Endothelial cell of umbilical vein (primary cell): ENCODE data around the gene MBTPS1. TPM values are rescaled to one million over a fixed set of nuclear protein-coding genes. Genes with fewer than 3 reads are reported as not detected.
A peak's percentile ranks its signal among the peaks of the same experiment; 100 is the strongest.

ENCODE experiments used
- BruUV-seq: library from RNA; stranded (reverse); fragments of 400-500 nt; replicated peaks from 2 replicates; lab custom pipeline; 2021; lab: Mats Ljungman, UMichigan
- CTCF ChIA-PET: fragments of 300-600, 350-600 bp; sonication (Branson Sonifier 250); formaldehyde crosslinking; loops from one replicate; lab custom pipeline; 2021; ENCODE audit warnings: antibody characterized with exemption, inconsistent platforms; lab: Charles Lee
- POLR2A ChIA-PET: fragments of 300-600, 350-600 bp; sonication (Branson Sonifier 250); formaldehyde crosslinking; loops from one replicate; lab custom pipeline; 2021; ENCODE audit warnings: antibody characterized with exemption, inconsistent platforms; lab: Charles Lee
- DNase-seq: peaks from one replicate; pipeline ENCODE4 v3.0.0-alpha.2; 2011; ENCODE audit warnings: low read depth, low spot score
- FAIRE-seq: peaks from 2 replicates; lab custom pipeline; 2011; peaks lifted over from hg19 to GRCh38; lab: Jason Lieb, UNC
- H2AFZ ChIP-seq: 2 replicates; pipeline ENCODE4 v1.6.0; 2012; ENCODE audit warnings: low read depth, low read length, control low read depth, inconsistent platforms
- H3K27ac ChIP-seq: 2 replicates; pipeline ENCODE4 v1.5.1; 2011; ENCODE audit warnings: low read depth, mild to moderate bottlenecking, control low read depth, low read length, moderate library complexity; ENCODE audit not compliant: insufficient read depth
- H3K27me3 ChIP-seq, 2 experiments: 2 replicates each; pipeline versions ENCODE4 v1.6.0 to v1.6.1; 2011; ENCODE audit warnings: low read length in 2 of 2, mixed read lengths in 1 of 2; ENCODE audit not compliant: control insufficient read depth in 2 of 2, insufficient read depth in 2 of 2
- H3K36me3 ChIP-seq, 2 experiments: 2 replicates in 1 of 2; 3 replicates in 1 of 2; pipeline ENCODE4 v1.5.1; 2011; ENCODE audit warnings: low read length in 2 of 2, mild to moderate bottlenecking in 1 of 2, moderate library complexity in 1 of 2; ENCODE audit not compliant: control insufficient read depth in 2 of 2, insufficient read depth in 2 of 2; ENCODE audit errors: extremely low read depth in 1 of 2
- H3K4me1 ChIP-seq: 3 replicates; pipeline ENCODE4 v1.5.1; 2011; ENCODE audit warnings: mild to moderate bottlenecking, low read length; ENCODE audit not compliant: control insufficient read depth, insufficient read depth; ENCODE audit errors: extremely low read depth
- H3K4me2 ChIP-seq: 2 replicates; pipeline ENCODE4 v1.6.1; 2011; ENCODE audit warnings: low read length, control low read depth, mixed read lengths; ENCODE audit not compliant: insufficient read depth
- H3K4me3 ChIP-seq, 3 experiments: fragments of 200-600 bp in 1 of 3; sonication (generic), shearing (Covaris generic) in 1 of 3; replicated peaks in 1 of 3; 2 replicates each; pipeline ENCODE4 v1.5.1; 2011 to 2016; ENCODE audit warnings: control low read depth in 3 of 3, low read length in 3 of 3, mild to moderate bottlenecking in 2 of 3, inconsistent platforms in 1 of 3, low read depth in 1 of 3, moderate library complexity in 1 of 3; ENCODE audit not compliant: insufficient read depth in 1 of 3
- H3K79me2 ChIP-seq: 2 replicates; pipeline ENCODE4 v1.6.0; 2012; ENCODE audit warnings: low read length, inconsistent platforms; ENCODE audit not compliant: control insufficient read depth, insufficient read depth
- H3K9ac ChIP-seq: replicated peaks from 2 replicates; pipeline ENCODE3; 2011; ENCODE audit warnings: low read length, control low read depth; ENCODE audit not compliant: insufficient read depth; ENCODE audit errors: extremely low read depth
- H3K9me1 ChIP-seq: replicated peaks from 3 replicates; pipeline ENCODE4 v1.6.0; 2011; ENCODE audit warnings: mild to moderate bottlenecking, low read length; ENCODE audit not compliant: control insufficient read depth, insufficient read depth; ENCODE audit errors: extremely low read depth
- H3K9me3 ChIP-seq: replicated peaks from 2 replicates; pipeline ENCODE4 v1.5.1; 2012; ENCODE audit warnings: low read length, inconsistent platforms; ENCODE audit not compliant: control insufficient read depth, insufficient read depth
- H4K20me1 ChIP-seq: replicated peaks from 2 replicates; pipeline ENCODE3; 2011; ENCODE audit warnings: mild to moderate bottlenecking, low read length; ENCODE audit not compliant: control insufficient read depth, insufficient read depth; ENCODE audit errors: extremely low read depth
- CTCF ChIP-seq, 2 donors: IDR thresholded peaks; 1 replicate in 1 of 2; 2 replicates in 1 of 2; pipeline ENCODE4 v1.5.1; 2011; ENCODE audit warnings: low read length in 2 of 2, mild to moderate bottlenecking in 2 of 2, moderate library complexity in 2 of 2, control low read depth in 1 of 2, inconsistent platforms in 1 of 2, low read depth in 1 of 2; ENCODE audit not compliant: insufficient read depth in 1 of 2; ENCODE audit errors: extremely low read depth in 1 of 2
- EZH2 ChIP-seq: IDR thresholded peaks from 2 replicates; pipeline ENCODE4 v1.6.1; 2012; ENCODE audit warnings: borderline replicate concordance, low read depth, mild to moderate bottlenecking, moderate library complexity, low read length, inconsistent platforms; ENCODE audit not compliant: severe bottlenecking
- FOS ChIP-seq: IDR thresholded peaks from 2 replicates; pipeline ENCODE4 v1.6.1; 2011; ENCODE audit warnings: mild to moderate bottlenecking, low read length, moderate library complexity, borderline replicate concordance; ENCODE audit not compliant: insufficient read depth
- GATA2 ChIP-seq: IDR thresholded peaks from 2 replicates; pipeline ENCODE4 v1.7.0; 2011; ENCODE audit warnings: low read depth, mild to moderate bottlenecking, moderate library complexity, mixed read lengths, low read length; ENCODE audit not compliant: insufficient read length, insufficient read depth
- JUN ChIP-seq: IDR thresholded peaks from 2 replicates; pipeline ENCODE4 v1.6.1; 2011; ENCODE audit warnings: borderline replicate concordance, low read depth; ENCODE audit not compliant: insufficient read length, insufficient read depth
- MAX ChIP-seq: IDR thresholded peaks from 2 replicates; pipeline ENCODE4 v1.6.1; 2011; ENCODE audit not compliant: insufficient read depth, insufficient read length
- POLR2A ChIP-seq: IDR thresholded peaks from 2 replicates; pipeline ENCODE4 v1.6.1; 2012; ENCODE audit warnings: low read depth, mild to moderate bottlenecking, control low read depth, low read length
- POLR2AphosphoS5 ChIP-seq: IDR thresholded peaks from 2 replicates; pipeline ENCODE4 v1.6.1; 2012; ENCODE audit warnings: low read depth, mild to moderate bottlenecking, control low read depth, low read length, moderate library complexity; ENCODE audit not compliant: insufficient read depth
- dilution Hi-C: fragments of 300-500 bp; cut with MboI; formaldehyde crosslinking; loops from one replicate; pipeline ENCODE4 v1.15.0; 2019; ENCODE audit warnings: low sequenced_read_pairs; ENCODE audit not compliant: extremely low pct_ligation_motif_present
- intact Hi-C: fragments of 100-400 bp; cut with micrococcal nuclease; formaldehyde crosslinking; loops from one replicate; pipeline ENCODE4 v1.10.0; 2022
- polyA plus RNA-seq, 4 experiments: library from polyadenylated mRNA; depleted of rRNA in 3 of 4; stranded (reverse) in 3 of 4; unstranded in 1 of 4; fragments of >200 nt; gene quantifications; 2 replicates each; pipeline versions ENCODE4 v1.2.1 to v1.2.3, GENCODE V29; 2011 to 2012; ENCODE audit warnings: missing spikeins in 1 of 4
- total RNA-seq: library from RNA; stranded (reverse); gene quantifications from 2 replicates; pipeline ENCODE4 v1.2.3, GENCODE V29; 2021

MBTPS1 gene
- total and polyA plus RNA-seq, 2 donors (not counting 3 experiments of a cell fraction or from before 2014, with no cell fraction given), result 82.3 to 99.6 TPM

- BruUV-seq, result no TSS peak
- intact Hi-C loops, result no loop called here
These were observed 91.9 kb downstream of the MBTPS1 start for GRCh38 chr16:84024854-84025253.

More at GRCh38 chr16:84024854-84025253, 91.9 kb downstream of the MBTPS1 start:
- no peaks in the 10 kb centered on the region for H4K20me1 ChIP-seq
- no peaks in the 10 kb centered on the region for H3K79me2 ChIP-seq
- peak; percentile 20 for DNase-seq
- FAIRE-seq, result no peak
- H3K4me3 ChIP-seq, result no peak overlapping the region
- H3K4me1 ChIP-seq, result no peaks in the 10 kb centered on the region
- no peak overlapping the region for H2AFZ ChIP-seq
- H3K27me3 ChIP-seq, result no peaks in the 10 kb centered on the region
- no peak overlapping the region for H3K9ac ChIP-seq
- CTCF ChIA-PET, result no interaction called here
- POLR2A ChIA-PET, result no interaction called here
- dilution Hi-C loops, result no loop called here
- H3K27ac ChIP-seq, result no peak overlapping the region
- no peaks in the 10 kb centered on the region for H3K9me3 ChIP-seq
- TF ChIP-seq FOS (peak; percentile 72), MAX (no peak), EZH2 (no peak), CTCF (IDR thresholded peaks at IDR 0.05; ENCODE audit: extremely low read depth in 1 of 2, insufficient read depth in 1 of 2, low read depth in 1 of 2, low read length in 2 of 2) (no peak), GATA2 (no peak), POLR2A (no peak), POLR2AphosphoS5 (no peak), JUN (no peak)
- no peaks in the 10 kb centered on the region for H3K36me3 ChIP-seq
- no peaks in the 10 kb centered on the region for H3K9me1 ChIP-seq
- H3K4me2 ChIP-seq, result no peak overlapping the region
